ENCODE measurements around the gene SLC25A40.

DNA sequence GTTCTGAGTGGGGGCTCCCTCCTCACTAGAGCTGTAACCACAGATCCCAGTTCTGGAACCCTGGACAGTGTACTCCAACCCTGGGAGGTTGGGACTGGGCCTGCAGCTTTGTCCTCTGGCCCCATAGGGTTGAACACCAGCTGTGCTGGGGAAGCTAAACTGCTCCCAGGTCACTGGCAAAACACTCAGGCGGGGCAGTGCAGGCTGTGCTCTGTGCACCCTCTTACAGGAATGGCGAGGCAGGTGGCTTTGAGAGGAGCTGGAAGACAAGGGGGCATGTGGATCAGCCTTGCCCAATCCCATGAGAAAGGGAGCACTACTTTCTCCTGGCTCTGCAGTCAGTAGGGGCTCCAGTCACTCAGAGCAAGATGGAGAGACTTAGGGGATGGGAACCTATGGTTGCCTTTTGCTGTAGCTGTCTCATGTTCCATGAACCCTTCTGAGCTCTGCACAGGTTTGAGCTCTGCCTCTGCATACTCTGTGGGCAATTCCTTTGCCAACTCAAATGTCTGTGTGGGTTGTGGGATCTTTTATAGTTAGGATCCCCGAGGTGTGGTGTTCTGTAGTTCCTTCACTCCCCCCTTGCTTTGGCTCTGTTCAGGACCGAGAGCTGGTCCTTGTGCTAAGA, 90.7 kb downstream of the SLC25A40 start:
- TF ChIP-seq CTCF (IDR thresholded peaks at IDR 0.05) (no peak), POLR2AphosphoS5 (IDR thresholded peaks at IDR 0.05) (no peak), POLR2A (IDR thresholded peaks at IDR 0.05) (no peak)
